ENCODE results near the gene SLC8A3.

Gene SLC8A3

GRCh38 chr14:70177081-70177800, 11.5 kb downstream of the SLC8A3 start:
- no peak for DNase-seq (ENCODE audit: low spot score)
- in situ Hi-C loops (cut with MboI; ENCODE audit: low pct_unique_long_range_greater_than_20kb, low sequenced_read_pairs, unreplicated experiment) = no loop called here
- no peak for TF ChIP-seq CTCF (IDR thresholded peaks at IDR 0.05; ENCODE audit: extremely low read depth, insufficient read depth, missing control alignments)

GRCh38 chr14:70173569-70173968, 15.2 kb downstream of the SLC8A3 start:
- TF ChIP-seq CTCF (IDR thresholded peaks at IDR 0.05; ENCODE audit: extremely low read depth, insufficient read depth, missing control alignments) = no peak
- in situ Hi-C loops (cut with MboI; ENCODE audit: low pct_unique_long_range_greater_than_20kb, low sequenced_read_pairs, unreplicated experiment) = no loop called here
- no peak for DNase-seq (ENCODE audit: low spot score)

- TF ChIP-seq CTCF (IDR thresholded peaks at IDR 0.05; ENCODE audit: extremely low read depth, insufficient read depth, missing control alignments) = no peak
- in situ Hi-C loops (cut with MboI; ENCODE audit: low pct_unique_long_range_greater_than_20kb, low sequenced_read_pairs, unreplicated experiment) = no loop called here
- DNase-seq (ENCODE audit: low spot score) = no peak
Measured at GRCh38 chr14:70171726-70172125, 17.0 kb downstream of the SLC8A3 start.

- no peak for TF ChIP-seq CTCF (IDR thresholded peaks at IDR 0.05; ENCODE audit: extremely low read depth, insufficient read depth, missing control alignments)
- no peak for DNase-seq (ENCODE audit: low spot score)
- in situ Hi-C loops (cut with MboI; ENCODE audit: low pct_unique_long_range_greater_than_20kb, low sequenced_read_pairs, unreplicated experiment) = no loop called here
Measured at GRCh38 chr14:70170976-70171375, 17.8 kb downstream of the SLC8A3 start.

- TF ChIP-seq CTCF (IDR thresholded peaks at IDR 0.05; ENCODE audit: extremely low read depth, insufficient read depth, missing control alignments) = no peak
- in situ Hi-C loops (cut with MboI; ENCODE audit: low pct_unique_long_range_greater_than_20kb, low sequenced_read_pairs, unreplicated experiment) = no loop called here
- no peak for DNase-seq (ENCODE audit: low spot score)
Measured at GRCh38 chr14:70168406-70168805, 20.3 kb downstream of the SLC8A3 start.

GRCh38 chr14:70166530-70167203, 22.1 kb downstream of the SLC8A3 start:
- in situ Hi-C loops (cut with MboI; ENCODE audit: low pct_unique_long_range_greater_than_20kb, low sequenced_read_pairs, unreplicated experiment) = no loop called here
- DNase-seq (ENCODE audit: low spot score) = no peak
- no peak for TF ChIP-seq CTCF (IDR thresholded peaks at IDR 0.05; ENCODE audit: extremely low read depth, insufficient read depth, missing control alignments)

All from GM13977 (cell line).